Measurements from ENCODE around the gene ZNF500.
A peak's percentile ranks its signal among the peaks of the same experiment; 100 is the strongest.

The ZNF500 gene

GRCh38 chr16:4811242-4811641, 44.3 kb upstream of the ZNF500 start:
- Histone ChIP-seq H3K27ac (no peak overlapping the region), H3K4me1 (no peaks in the 10 kb centered on the region), H3K4me3 (no peak overlapping the region), H3K27me3 (no peaks in the 10 kb centered on the region), H3K9me3 (no peaks in the 10 kb centered on the region), H3K36me3 (peaks cover 60 to 99% (median 83%) of the 10 kb centered on the region in 3 donors)
- no peak for DNase-seq
- intact Hi-C loops (cut with DNase I; ENCODE audit: low total_unique reads) = no loop called here
- no peak for TF ChIP-seq CTCF (IDR thresholded peaks at IDR 0.05)

GRCh38 chr16:4806280-4806679, 39.3 kb upstream of the ZNF500 start:
- Histone ChIP-seq H3K9me3 (no peaks in the 10 kb centered on the region), H3K36me3 (peaks cover 28 to 72% (median 53%) of the 10 kb centered on the region in 3 donors), H3K27me3 (no peaks in the 10 kb centered on the region), H3K4me1 (peaks cover 0 to 16% (median 10%) of the 10 kb centered on the region in 4 donors), H3K4me3 (no peak overlapping the region), H3K27ac (no peak overlapping the region)
- no peak for DNase-seq
- intact Hi-C loops (cut with DNase I; ENCODE audit: low total_unique reads) = no loop called here
- no peak for TF ChIP-seq CTCF (IDR thresholded peaks at IDR 0.05)

- no peak overlapping the region for H3K4me3 ChIP-seq
- peaks cover 0 to 23% (median 13%) of the 10 kb centered on the region in 4 donors for H3K4me1 ChIP-seq
- H3K36me3 ChIP-seq = peaks cover 21 to 62% (median 47%) of the 10 kb centered on the region in 3 donors
- DNase-seq = no peak
- no peak overlapping the region for H3K27ac ChIP-seq
- TF ChIP-seq CTCF (IDR thresholded peaks at IDR 0.05) = no peak
- H3K9me3 ChIP-seq = no peaks in the 10 kb centered on the region
- no peaks in the 10 kb centered on the region for H3K27me3 ChIP-seq
- intact Hi-C loops (cut with DNase I; ENCODE audit: low total_unique reads) = no loop called here
Observed at GRCh38 chr16:4805231-4805630, 38.3 kb upstream of the ZNF500 start.

GRCh38 chr16:4803898-4804762, 37.2 kb upstream of the ZNF500 start:
- H3K9me3 ChIP-seq = no peaks in the 10 kb centered on the region
- intact Hi-C loops (cut with DNase I; ENCODE audit: low total_unique reads) = no loop called here
- peaks cover 0 to 26% (median 13%) of the 10 kb centered on the region in 4 donors for H3K4me1 ChIP-seq
- no peak for TF ChIP-seq CTCF (IDR thresholded peaks at IDR 0.05)
- DNase-seq = no peak
- H3K27me3 ChIP-seq = no peaks in the 10 kb centered on the region
- peaks cover 12 to 57% (median 36%) of the 10 kb centered on the region in 3 donors for H3K36me3 ChIP-seq
- no peak overlapping the region for H3K27ac ChIP-seq
- H3K4me3 ChIP-seq = no peak overlapping the region

GRCh38 chr16:4803401-4803844, 36.5 kb upstream of the ZNF500 start:
- peaks cover 7 to 57% (median 35%) of the 10 kb centered on the region in 3 donors for H3K36me3 ChIP-seq
- no peak for TF ChIP-seq CTCF (IDR thresholded peaks at IDR 0.05)
- H3K27ac ChIP-seq = peak overlapping the region in 1 of 2 donors; percentile 82

More at GRCh38 chr16:4803401-4803844, 36.5 kb upstream of the ZNF500 start:
- intact Hi-C loops (cut with DNase I; ENCODE audit: low total_unique reads) = no loop called here
- Histone ChIP-seq H3K9me3 (no peaks in the 10 kb centered on the region), H3K4me3 (peak overlapping the region; percentile 74 to 79), H3K4me1 (peaks cover 0 to 26% (median 13%) of the 10 kb centered on the region in 4 donors), H3K27me3 (no peaks in the 10 kb centered on the region)
- no peak for DNase-seq

All from tibial artery (tissue), 4 donors.